Measurements from ENCODE around the gene HPS5. TPM values are rescaled to one million over a fixed set of nuclear protein-coding genes. Genes with fewer than 3 reads are reported as not detected.
"Not testable (repeated sequence)": the region's sequence is repeated elsewhere in the genome, so short reads cannot be mapped to it uniquely, and the experiment has no call there.

The HPS5 gene, protein sequence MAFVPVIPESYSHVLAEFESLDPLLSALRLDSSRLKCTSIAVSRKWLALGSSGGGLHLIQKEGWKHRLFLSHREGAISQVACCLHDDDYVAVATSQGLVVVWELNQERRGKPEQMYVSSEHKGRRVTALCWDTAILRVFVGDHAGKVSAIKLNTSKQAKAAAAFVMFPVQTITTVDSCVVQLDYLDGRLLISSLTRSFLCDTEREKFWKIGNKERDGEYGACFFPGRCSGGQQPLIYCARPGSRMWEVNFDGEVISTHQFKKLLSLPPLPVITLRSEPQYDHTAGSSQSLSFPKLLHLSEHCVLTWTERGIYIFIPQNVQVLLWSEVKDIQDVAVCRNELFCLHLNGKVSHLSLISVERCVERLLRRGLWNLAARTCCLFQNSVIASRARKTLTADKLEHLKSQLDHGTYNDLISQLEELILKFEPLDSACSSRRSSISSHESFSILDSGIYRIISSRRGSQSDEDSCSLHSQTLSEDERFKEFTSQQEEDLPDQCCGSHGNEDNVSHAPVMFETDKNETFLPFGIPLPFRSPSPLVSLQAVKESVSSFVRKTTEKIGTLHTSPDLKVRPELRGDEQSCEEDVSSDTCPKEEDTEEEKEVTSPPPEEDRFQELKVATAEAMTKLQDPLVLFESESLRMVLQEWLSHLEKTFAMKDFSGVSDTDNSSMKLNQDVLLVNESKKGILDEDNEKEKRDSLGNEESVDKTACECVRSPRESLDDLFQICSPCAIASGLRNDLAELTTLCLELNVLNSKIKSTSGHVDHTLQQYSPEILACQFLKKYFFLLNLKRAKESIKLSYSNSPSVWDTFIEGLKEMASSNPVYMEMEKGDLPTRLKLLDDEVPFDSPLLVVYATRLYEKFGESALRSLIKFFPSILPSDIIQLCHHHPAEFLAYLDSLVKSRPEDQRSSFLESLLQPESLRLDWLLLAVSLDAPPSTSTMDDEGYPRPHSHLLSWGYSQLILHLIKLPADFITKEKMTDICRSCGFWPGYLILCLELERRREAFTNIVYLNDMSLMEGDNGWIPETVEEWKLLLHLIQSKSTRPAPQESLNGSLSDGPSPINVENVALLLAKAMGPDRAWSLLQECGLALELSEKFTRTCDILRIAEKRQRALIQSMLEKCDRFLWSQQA
- total RNA-seq: 54.1 and 59.2 TPM in 2 replicates

DNA sequence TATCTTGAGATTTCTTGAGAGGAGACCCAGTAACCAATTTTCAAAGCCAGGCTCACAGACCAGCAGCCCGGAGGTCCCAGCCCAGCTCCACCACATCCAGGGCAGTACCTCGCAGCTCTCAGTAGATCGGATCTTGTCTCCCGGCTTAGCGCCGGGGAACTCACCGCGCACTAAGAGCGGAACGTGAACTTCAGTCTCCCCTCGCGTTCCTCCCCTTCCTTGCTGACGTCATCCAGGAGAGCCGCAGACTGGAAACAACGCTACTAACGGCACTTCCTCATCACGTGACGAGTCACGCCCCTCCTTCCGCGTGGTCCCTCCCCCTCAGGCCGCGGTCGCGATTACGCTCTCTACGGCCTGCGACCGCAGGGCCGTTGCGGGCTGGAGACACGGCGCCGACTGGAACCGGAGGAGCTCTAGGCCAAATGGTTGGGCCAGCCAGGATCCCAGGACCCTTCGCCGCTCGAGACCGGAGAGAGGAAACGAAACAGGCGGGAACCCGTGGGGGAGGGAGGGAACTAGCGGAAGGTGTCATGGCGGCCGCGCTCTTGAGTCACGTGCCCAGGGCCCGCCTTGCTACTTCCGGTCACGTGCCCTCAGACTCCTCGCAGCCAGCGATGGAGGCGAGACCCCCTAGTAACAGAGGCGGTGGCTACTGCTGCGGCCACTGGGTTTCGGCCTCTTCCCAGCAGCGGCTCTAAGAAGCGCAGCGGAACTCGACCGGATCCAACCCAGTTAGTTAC is at the start of gene HPS5, which contains the start of gene GTF2H1:
Gene HPS5, minus strand, starts transcription at position 172 of the 743 bp plus-strand sequence. CDS start 4,282 bp downstream, outside the sequence.
Gene GTF2H1, plus strand, starts transcription at position 599 of the 743 bp plus-strand sequence. CDS start 10,508 bp downstream, outside the sequence.
- DNase-seq (ENCODE audit: low read depth): peak; percentile 97

DNA sequence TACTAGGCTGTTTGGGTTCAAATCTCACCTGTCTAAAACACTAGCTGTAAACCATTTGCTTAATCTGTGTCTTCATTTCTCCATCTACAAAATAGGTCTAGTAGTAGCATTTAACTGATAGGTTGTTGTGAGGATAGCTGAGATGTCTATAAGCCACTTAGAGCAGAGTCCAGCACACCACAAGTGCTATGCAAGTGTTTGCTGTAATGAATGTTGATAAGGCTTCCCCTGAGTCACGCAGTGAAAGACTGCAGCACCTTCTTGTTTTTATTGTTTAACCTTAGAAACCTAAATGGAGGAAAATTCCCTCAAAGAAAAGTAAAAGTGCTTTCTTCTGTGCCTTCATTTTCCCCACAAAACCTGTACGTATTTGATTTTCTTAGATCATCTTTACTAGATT is 49.3 kb upstream of the HPS5 start:
- no peak for DNase-seq (ENCODE audit: low read depth)

DNA sequence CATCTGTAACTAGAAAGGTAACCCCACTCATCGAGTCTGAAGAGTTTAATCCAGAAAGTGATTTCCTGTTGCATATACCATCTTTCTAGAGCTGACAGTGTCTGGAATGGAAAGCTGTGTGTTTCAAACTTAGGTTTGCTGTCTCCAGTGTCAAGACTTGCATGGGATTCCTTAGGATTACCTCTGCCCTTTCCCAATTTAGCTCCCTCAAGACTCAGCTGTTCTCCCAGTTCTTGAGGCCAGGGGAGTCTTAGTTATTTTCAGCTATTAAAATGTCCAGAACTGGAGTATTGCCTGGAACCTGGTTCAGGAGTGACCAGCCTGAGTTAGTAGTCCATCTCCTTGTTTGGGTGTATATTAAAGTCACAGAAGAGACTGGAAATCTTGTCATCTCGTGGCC is 47.5 kb upstream of the HPS5 start:
- DNase-seq (ENCODE audit: low read depth): no peak

DNA sequence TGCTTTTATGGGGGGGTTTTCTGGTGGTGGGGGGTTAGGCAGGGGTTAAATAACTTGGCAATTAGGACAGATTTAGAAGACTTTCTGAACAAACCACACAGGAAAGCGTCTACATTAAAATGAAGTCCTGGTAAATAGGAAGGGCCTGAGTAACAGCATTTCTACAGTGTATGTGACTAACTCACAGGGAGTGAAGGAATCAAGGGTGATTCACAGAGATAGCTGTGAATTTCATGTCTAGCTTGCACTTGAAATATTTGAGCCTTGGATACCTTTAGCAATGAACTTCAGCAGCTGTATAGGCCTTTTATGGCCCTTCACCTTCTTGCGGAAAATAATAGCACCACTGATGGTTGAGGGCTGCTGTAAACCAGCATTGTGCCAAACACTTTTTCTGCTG is 46.3 kb upstream of the HPS5 start:
- DNase-seq (ENCODE audit: low read depth): peak; percentile 33

DNA sequence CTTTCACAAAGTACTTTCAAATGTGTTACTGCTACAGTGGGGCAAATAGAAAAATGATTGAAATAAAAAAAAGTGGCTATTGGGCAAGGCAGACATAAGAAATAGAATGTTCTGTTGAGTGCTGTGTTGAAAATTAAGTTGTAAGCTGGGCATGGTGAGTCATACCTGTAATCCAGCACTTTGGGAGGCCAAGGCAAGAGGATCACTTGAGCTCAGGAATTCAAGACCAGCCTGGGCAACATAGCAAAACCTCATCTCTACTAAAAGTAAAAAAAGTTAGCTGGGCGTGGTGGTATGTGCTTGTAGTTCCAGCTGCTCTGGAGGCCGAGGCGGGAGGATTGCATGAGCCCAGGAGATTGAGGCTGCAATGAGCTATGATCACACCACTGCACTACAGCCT is 45.5 kb upstream of the HPS5 start:
- DNase-seq (ENCODE audit: low read depth): no peak

DNA sequence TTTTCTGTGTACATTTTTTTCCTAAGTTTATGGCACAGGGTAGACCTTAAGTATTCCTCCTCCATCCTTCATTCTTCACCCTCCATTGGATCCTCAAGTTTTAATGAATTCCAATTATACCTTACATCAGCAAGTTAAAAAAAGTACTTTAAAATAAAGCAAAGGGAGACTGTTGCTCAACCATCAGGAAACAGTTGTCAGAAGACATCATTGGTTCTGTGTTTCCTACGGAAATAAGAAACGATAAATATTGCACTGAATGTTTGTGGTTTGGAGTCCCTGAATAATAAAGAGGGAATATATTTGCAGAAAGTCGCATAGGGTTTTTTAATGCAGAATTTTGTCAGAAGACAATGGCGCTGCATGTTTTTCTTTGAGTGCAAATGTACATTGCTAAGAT is 44.3 kb upstream of the HPS5 start:
- DNase-seq (ENCODE audit: low read depth): no peak

DNA sequence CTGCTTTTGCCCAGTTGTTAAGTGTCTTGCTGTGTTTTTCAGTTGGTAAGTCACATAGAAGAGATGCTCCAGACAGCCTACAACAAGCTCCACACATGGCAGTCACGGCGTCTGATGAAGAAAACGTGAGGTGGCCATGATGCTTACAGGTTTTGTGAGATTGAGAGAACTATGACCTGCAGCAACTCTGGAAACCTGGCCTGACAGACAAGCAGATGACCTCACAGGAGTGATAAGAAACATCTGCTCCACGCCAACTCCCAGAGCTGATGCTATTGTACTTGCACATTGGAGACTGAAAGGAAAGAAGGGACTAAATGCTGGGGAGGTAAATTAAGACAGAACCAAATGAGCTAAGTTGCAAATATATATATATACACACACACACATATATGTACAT is 43.8 kb upstream of the HPS5 start:
- no peak for DNase-seq (ENCODE audit: low read depth)

DNA sequence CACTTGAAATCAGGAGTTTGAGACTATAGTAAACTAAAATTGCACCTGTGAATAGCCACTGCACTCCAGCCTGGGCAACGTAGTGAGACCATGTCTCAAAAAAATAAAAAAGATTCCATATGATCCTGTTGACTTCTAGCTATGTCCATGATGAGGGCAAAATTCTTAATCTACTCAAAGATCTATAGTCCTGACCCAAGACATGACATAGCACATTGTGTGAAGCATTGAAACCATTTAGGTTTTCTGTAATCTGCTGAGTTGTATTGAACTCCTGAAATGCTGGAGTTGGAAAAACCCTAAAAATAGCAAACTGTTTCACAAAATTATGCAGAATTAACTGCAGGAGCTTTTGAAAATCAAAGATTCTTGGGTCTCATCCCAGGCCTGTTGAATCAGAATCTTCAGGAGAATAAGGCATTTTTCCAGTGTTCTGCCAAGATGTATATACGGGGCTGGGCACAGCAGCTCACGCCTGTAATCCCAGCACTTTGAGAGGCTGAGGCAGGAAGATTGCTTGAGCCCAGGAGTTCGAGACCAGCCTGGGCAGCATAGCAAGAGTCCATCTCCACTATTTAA is 42.6 kb upstream of the HPS5 start:
- DNase-seq (ENCODE audit: low read depth): no peak

DNA sequence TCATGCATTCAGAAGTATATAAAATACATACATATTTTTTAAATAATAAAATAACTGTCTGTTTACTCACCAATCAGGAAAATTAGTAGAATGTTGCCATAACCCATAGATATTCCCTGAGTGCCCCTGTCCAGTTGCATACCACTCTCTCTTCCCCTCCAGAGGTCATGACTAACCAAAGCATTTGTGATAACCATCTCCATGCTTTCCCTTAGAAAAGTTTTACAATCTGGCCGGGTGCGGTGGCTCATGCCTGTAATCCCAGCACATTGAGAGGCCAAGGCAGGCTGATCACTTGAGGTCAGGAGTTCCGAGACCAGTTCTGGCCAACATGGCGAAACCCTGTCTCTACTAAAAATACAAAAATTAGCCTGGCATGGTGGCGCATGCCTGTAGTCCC is 39.2 kb upstream of the HPS5 start:
- no peak for DNase-seq (ENCODE audit: low read depth)

DNA sequence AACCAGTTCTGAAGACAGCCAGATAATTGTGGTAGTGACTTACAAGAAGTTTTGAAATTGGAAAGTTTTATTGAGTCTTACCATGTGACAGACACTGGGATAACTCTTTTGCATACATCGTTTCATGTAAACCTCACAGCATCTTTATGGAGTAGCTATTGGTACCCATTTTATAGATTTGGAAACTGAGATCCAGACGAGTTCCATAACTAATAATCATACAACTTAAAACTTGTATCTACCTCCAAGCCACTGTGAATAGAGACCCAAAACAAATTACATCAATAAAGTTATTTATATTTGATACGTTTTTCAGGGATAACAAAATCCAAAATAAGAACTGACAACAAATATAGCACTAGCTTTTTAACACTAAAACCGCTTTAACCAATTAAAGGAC is 36.7 kb upstream of the HPS5 start:
- DNase-seq (ENCODE audit: low read depth): no peak

DNA sequence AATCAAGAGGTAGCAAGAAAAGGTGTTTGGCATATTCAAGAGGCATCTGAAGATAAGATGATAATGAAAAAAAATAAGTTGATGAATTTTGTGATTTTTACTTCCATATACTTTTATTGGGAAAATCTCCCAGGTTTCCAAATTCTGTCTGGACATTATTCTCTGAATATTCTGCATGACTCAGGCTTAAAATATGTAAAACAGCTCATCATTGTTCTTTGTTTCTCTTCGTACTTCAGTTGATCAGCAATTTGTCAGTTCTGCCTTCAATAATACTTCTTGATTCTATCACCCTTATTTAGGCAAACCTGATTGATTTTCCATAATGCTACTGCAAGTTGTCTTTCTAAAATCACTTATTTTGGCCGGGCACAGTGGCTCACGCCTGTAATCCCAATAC is 30.6 kb upstream of the HPS5 start:
- DNase-seq (ENCODE audit: low read depth): no peak

DNA sequence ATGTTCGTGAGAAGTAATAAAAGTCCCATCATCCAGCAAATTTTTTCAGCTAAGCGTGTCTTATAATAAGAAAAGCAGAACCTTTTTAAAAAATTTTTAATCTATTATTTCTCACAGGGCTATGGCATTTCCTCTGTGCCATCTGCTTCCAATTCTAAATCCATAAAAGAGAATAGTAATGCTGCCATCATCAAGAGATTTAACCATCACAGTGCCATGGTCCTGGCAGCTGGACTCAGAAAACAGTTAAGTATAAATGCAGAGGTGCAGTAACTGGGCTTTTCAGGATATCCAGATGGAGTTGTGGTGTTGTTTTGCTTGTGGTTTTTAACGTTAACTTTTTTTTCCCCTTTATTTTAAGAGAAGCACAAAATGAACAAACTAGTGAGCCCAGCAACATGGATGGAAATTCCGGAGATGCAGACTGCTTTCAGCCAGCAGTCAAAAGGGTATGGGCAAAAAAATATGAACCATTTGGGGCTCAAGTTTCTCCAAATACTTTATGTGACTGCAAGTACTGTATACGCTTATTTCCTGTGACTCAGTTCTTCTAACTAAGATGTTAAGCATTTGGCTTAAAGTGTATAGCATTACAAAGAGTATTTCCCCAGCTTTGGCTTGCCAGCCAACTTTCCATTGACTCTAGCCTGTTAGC is 25.7 kb upstream of the HPS5 start:
- no peak for DNase-seq (ENCODE audit: low read depth)

DNA sequence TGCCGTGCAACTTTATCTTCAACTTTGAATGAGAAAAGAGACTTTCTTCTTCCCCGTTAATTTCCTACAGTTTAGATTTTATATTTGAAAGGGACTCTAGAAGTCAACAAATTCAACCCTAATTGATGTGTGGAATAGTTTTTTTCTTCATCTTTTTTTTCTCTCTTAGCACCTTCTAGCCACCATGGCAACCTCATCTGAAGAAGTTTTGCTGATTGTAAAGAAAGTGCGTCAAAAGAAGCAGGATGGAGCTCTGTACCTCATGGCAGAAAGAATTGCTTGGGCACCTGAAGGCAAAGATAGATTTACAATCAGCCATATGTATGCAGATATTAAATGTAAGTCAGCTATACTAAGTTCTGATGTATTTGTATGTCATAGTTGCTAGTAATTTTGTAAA is 11.0 kb upstream of the HPS5 start:
- DNase-seq (ENCODE audit: low read depth): no peak

DNA sequence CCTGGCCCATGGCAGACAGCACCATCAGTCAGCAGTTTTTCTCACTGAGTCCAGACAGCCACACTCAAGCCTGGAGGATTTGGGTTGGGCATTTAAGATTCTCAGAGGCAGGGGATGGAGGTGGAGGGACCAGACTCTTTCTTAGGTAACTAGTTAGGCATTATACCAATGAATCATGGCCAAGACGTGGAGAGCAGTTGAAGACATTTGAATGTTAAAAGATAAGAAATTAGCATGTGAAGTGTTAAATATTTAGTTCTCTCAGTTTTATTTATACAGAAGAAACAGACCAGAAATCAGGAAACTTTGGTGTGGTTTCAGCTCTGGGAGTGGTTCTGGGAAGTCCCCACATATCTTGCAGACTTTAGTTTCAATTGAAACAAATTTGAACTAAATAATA is 10.4 kb upstream of the HPS5 start:
- DNase-seq (ENCODE audit: low read depth): no peak

DNA sequence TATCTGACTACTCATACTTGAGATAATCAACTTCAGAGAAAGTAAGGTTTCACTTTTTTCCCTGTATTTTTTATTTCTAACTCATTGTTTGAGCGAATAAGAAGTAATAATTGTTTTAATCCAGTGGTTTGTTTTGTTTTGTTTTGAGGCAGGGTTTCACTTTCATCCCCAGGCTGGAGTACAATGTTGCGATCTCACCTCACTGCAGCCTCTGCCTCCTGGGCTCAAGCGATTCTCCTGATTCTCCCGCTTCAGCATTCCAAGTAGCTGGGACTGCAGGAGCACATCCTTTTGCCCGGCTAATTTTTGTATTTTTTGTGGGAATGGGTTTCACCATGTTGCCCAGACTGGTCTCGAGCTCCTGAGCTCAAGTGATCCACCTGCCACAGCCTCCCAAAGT is 9.0 kb upstream of the HPS5 start:
- no peak for DNase-seq (ENCODE audit: low read depth)

DNA sequence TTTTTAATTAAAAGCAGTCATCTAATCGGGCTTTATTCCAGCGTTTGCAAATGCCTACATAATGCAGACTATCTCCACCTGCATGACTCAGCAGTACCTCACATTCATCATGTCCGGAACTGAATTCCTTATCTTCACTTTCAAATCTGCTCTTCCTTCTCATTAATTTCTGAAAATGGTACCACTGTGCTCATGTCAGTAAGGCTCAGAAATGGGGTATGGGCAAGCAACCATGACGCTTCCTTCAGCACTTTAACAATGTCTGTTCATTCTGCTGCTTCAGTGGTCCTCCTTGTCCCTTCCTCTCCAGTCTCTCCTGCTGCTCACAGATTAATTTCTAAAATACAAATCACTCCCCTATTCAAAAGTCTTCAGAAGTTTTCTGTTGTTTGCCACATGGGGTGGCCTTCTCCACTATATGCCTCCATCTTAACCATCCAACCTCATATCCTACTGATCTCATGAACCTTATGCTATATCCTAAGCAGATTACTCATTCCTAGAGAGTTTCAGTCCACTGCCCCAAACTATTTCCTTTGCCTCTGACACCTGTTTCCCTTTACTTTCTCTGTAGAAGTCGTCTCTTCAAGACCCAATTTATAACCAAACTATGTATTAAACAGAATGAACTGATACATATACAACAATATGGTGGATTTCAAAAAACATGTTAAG is 7.4 kb upstream of the HPS5 start:
- DNase-seq (ENCODE audit: low read depth): peak; percentile 24

DNA sequence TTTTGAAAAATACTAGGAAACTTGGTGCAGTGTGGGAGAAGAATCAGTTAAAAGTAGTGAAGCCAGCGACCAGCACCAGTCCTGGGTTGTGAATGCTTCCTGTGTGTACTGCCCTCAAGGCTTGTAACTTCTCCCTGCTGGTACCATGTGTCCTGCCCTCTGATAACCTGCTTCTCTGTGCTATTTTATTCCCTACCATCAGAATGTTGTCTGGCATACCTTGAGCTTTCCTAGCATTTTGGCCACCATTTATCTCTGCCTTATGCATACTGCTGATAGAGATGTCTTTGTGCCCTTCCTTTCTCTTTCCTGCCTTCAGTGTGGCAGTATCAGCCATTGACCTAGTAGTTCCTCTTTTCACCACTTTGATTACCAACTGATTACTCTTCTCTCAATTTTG is 2.4 kb upstream of the HPS5 start:
- DNase-seq (ENCODE audit: low read depth): no peak

DNA sequence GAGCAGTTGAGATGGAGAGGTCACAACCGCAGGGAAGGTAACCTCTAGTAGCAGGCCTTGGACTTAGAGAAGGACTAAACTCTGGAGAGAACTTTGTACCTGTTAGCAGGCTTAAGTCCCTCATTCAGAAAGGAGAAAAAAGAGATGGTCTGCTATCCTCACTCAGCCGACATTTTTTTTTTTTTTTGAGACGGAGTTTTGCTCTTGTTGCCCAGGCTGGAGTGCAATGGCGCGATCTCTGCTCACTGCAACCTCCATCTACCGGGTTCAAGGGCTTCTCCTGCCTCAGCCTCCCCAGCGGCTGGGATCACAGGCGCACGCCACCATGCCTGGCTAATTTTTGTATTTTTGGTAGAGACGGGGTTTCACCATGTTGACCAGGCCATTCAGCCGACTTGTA is 1.9 kb upstream of the HPS5 start:
- not testable (repeated sequence) for DNase-seq (ENCODE audit: low read depth)

DNA sequence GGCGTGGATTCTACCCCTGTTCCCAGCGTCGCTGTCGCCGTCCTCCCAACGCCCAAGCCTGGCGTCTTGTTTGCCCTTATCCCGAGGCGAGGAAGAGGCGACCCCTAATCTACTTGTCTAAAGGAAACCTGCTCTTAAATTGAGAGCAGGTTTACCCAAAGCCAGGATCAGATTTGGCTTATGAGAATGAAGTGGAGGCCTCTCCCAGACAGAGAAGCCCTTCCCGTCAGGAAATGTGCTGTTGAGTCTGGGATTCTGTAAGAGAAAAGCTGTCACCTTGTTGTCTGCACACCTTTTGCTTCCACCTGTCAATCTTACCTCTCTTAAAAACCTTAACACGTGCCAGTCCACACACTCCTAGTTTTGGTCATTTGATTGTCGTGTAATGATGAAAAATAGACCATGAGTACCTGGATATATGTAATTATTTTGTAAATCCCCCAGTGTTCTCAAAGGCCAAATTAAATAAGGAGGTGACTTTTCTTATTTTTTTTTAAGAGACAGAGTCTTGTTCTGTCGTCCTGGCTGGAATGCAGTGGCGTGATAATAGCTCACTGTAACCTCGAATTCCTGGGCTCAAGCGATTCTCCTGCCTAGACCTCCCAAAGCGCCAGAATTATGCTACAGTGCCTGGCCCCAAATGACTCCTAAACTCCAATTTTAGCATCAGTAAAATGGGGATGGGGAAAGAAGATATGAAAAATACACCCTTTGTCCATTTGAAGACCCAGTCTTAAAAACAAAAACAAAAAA is 1.1 kb upstream of the HPS5 start:
- DNase-seq (ENCODE audit: low read depth): peak; percentile 21

All from renal cortical epithelial cell (primary cell).